Stimulated activated CD4-positive, alpha-beta T cell treated with anti-CD3 and anti-CD28 coated beads, Interleukin-4, amount 100 ng/mL, for 24 hours (primary cell): Measurements from ENCODE around the gene KRTAP5-7.
"Not testable (repeated sequence)": the region's sequence is repeated elsewhere in the genome, so short reads cannot be mapped to it uniquely, and the experiment has no call there.

ENCODE experiments used
- DNase-seq: peaks from one replicate; pipeline ENCODE4 v3.0.0-alpha.2; 2020

KRTAP5-7 gene

GRCh38 chr11:71564430-71564829, 37.4 kb downstream of the KRTAP5-7 start:
- DNase-seq = no peak

DNA sequence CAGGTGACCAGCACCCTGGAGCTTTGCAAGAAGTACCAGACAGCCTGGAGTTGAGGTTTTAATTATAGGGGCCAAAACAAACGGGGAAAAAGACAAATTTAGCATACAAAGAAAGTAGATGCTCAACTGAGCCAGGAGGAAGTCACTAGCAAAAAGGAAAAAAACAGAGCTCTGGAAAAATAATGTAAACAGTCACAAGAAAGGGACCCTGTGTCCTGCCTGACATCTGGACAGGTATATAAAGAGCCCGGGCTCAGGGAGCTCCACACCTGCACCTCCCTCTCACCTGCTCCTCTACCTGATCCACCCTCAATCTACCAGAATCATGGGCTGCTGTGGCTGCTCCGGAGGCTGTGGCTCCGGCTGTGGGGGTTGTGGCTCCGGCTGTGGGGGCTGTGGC, 38.2 kb downstream of the KRTAP5-7 start, which contains the start of gene KRTAP5-10:
Gene KRTAP5-10, plus strand, starts transcription at position 301 of the 400 bp plus-strand sequence. Its CDS starts 25 bp downstream, at position 326.
- no peak for DNase-seq

DNA sequence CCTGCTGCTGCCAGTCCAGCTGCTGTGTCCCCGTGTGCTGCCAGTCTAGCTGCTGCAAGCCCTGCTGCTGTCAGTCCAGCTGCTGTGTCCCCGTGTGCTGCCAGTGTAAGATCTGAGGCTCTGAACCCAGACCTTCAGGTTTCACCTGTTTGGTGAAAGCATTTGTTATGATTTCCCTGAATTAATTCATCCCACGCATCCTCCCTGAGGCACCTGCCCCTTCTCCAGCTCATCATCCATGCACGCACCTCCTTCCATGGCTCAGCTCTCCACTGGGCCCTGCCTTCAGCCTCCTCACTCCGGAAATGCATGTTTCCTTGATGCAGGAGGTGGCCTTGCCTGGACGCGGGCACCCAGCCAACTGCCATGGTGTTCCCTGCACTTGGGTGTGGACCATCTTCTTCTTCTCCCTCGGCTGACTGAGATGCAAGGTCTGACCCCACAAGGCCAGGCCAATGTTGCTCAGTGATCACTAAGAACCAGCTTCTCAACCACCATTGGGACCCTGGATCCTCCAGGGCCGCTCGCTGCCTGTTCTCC, 39.1 kb downstream of the KRTAP5-7 start:
- no peak for DNase-seq

DNA sequence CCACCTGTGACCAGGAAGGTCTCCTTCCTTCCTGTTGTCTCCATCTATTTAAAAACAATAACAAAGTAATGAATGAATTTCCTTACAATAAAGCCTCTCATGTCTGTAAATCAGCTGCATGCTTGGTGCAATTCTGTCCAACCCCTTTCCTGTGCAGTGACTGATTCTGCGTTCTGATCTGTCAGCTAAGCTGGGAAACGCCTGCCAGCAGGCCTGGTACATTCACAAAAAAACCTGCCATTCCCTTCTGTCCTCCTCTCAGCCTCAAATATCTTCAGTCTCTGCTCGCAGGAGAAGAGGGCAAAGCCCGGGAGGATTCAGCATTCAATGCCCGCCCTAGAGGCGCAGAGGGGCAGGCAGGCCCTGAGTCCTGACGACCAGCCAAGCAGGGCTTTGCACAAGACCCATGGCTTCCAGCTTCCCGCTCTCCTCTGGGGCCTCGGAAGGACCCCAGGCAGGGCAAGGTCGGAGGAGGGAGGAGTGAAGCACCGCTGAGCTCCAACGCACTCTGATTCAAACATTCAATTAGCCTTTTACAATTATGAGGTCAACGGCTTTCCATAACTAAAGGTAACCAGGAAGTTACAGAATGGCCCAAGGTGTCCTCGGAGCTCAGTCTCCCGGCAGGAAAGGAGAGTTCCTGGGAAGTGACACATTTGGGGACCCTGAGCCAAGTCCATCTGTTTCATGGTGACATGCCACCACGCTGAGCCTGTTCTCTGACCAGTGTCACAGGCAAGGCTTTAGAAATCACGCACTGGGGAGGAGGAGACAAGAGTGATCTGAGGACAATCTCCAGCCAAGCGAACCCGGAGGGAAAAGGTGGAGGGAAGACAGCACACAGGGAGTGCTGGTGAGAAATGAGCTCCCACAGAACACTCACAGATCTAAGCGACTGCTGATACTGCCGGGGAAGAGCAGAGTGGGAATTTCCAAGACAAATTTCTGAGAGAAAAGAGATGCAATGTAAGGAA, 39.8 kb downstream of the KRTAP5-7 start:
- not testable (repeated sequence) for DNase-seq

DNA sequence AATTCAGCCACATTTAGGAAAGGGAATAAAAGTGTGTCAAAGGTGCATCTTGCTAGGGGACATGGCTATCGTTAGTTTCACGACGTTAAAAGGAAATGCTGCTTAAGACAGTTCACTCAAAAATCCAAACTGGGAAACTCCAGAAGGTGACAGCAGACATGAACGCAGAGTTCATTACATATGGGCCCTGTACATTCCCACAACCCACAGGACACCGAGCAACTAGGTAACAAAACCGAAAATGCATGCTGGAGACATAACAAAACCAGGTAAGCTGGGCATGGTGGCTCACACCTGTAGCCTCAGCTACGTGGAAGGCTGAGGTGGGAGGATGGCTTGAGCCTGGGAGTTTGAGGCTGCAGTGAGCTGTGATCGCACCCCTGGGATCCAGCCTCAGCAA, 40.6 kb downstream of the KRTAP5-7 start:
- not testable (repeated sequence) for DNase-seq

- DNase-seq = no peak
These were observed 41.8 kb downstream of the KRTAP5-7 start for GRCh38 chr11:71568704-71569349.

GRCh38 chr11:71571101-71571850, 44.2 kb downstream of the KRTAP5-7 start:
- DNase-seq = not testable (repeated sequence)

DNA sequence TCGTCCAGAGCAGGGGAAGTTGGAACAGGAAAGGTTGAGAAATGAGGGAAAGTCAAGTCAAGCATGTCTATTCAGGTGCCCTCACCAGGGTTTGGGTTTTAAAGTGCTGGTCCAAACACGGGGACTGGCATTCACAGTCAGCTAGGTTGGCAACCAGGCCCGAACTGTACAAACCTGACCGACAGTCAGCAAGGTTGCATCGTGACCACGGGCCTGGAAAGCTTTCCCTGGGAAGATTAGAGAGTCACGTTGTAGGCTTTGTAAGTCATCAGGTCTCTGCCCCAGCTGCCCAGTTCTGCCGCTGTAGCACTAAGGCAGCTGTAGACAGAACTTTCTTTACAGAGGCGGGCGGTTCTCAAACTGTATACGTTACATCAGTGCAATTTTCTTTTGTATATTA, 45.7 kb downstream of the KRTAP5-7 start:
- no peak for DNase-seq

DNA sequence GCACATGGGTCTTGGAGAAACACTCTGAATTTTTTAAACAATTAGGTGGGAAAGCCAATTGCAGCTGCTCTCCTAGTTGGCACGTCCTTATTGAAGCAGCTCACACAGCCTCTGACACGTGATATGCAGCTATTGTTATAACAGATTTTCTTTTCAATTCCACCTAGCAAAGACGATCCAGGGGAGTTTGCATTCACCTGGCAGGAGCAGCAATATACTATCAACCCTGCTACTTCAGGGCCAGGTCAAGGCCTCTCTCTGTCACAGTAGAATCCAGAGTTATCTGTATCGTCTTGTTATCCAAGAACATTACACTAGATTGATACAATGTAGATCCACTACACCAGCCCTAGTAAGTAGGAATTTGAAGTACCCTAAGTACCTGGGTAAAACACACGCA, 47.4 kb downstream of the KRTAP5-7 start:
- no peak for DNase-seq

- no peak for DNase-seq
These were observed 48.8 kb downstream of the KRTAP5-7 start for GRCh38 chr11:71575723-71576424.

- not testable (repeated sequence) for DNase-seq
These were observed 49.8 kb downstream of the KRTAP5-7 start for GRCh38 chr11:71576688-71577465.

GRCh38 chr11:71577469-71578004, 50.5 kb downstream of the KRTAP5-7 start:
- no peak for DNase-seq
